Measurements from ENCODE around the gene TGFBR3.

Gene TGFBR3

GRCh38 chr1:91751275-91751674, 134.7 kb downstream of the TGFBR3 start:
- Histone ChIP-seq H3K79me2 (ENCODE audit: insufficient read depth, low read depth) (no peaks in the 10 kb centered on the region), H2AFZ (ENCODE audit: low read depth) (no peak overlapping the region), H3K9ac (no peak overlapping the region), H3K4me3 (IDR thresholded peaks at IDR 0.05; ENCODE audit: insufficient read depth, low read depth, low read length) (no peak overlapping the region), H3K4me2 (no peak overlapping the region), H3K27ac (no peak overlapping the region), H3K27me3 (ENCODE audit: insufficient read depth, low read depth) (no peaks in the 10 kb centered on the region), H3K4me1 (ENCODE audit: low read depth, poor library complexity, severe bottlenecking) (no peaks in the 10 kb centered on the region), H3K36me3 (ENCODE audit: insufficient read depth) (no peaks in the 10 kb centered on the region), H4K20me1 (ENCODE audit: insufficient read depth) (no peaks in the 10 kb centered on the region)
- TF ChIP-seq CTCF (conservative IDR thresholded peaks at IDR 0.05; ENCODE audit: low read depth, low read length) = no peak

- no peaks in the 10 kb centered on the region for H3K79me2 ChIP-seq (ENCODE audit: insufficient read depth, low read depth)
- H3K27ac ChIP-seq = no peak overlapping the region
These were observed 135.5 kb downstream of the TGFBR3 start for GRCh38 chr1:91750398-91750996.

GRCh38 chr1:91749788-91750231, 136.1 kb downstream of the TGFBR3 start:
- Histone ChIP-seq H3K79me2 (ENCODE audit: insufficient read depth, low read depth) (no peaks in the 10 kb centered on the region), H2AFZ (ENCODE audit: low read depth) (no peak overlapping the region), H3K36me3 (ENCODE audit: insufficient read depth) (no peaks in the 10 kb centered on the region), H3K4me1 (ENCODE audit: low read depth, poor library complexity, severe bottlenecking) (no peaks in the 10 kb centered on the region), H3K4me3 (IDR thresholded peaks at IDR 0.05; ENCODE audit: insufficient read depth, low read depth, low read length) (no peak overlapping the region), H3K27me3 (ENCODE audit: insufficient read depth, low read depth) (no peaks in the 10 kb centered on the region), H4K20me1 (ENCODE audit: insufficient read depth) (no peaks in the 10 kb centered on the region), H3K4me2 (no peak overlapping the region), H3K9ac (no peak overlapping the region), H3K27ac (no peak overlapping the region)
- TF ChIP-seq CTCF (conservative IDR thresholded peaks at IDR 0.05; ENCODE audit: low read depth, low read length) = no peak

More at GRCh38 chr1:91750398-91750996, 135.5 kb downstream of the TGFBR3 start:
- H3K4me3 ChIP-seq (IDR thresholded peaks at IDR 0.05; ENCODE audit: insufficient read depth, low read depth, low read length) = no peak overlapping the region
- H3K4me1 ChIP-seq (ENCODE audit: low read depth, poor library complexity, severe bottlenecking) = no peaks in the 10 kb centered on the region
- no peak for TF ChIP-seq CTCF (conservative IDR thresholded peaks at IDR 0.05; ENCODE audit: low read depth, low read length)
- H2AFZ ChIP-seq (ENCODE audit: low read depth) = no peak overlapping the region
- H4K20me1 ChIP-seq (ENCODE audit: insufficient read depth) = no peaks in the 10 kb centered on the region
- H3K36me3 ChIP-seq (ENCODE audit: insufficient read depth) = no peaks in the 10 kb centered on the region
- no peak overlapping the region for H3K4me2 ChIP-seq
- no peak overlapping the region for H3K9ac ChIP-seq
- H3K27me3 ChIP-seq (ENCODE audit: insufficient read depth, low read depth) = no peaks in the 10 kb centered on the region

GRCh38 chr1:91747666-91748065, 138.3 kb downstream of the TGFBR3 start:
- H3K27me3 ChIP-seq (ENCODE audit: insufficient read depth, low read depth) = no peaks in the 10 kb centered on the region
- H3K27ac ChIP-seq = no peak overlapping the region
- no peak overlapping the region for H3K9ac ChIP-seq
- H4K20me1 ChIP-seq (ENCODE audit: insufficient read depth) = no peaks in the 10 kb centered on the region
- no peak for TF ChIP-seq CTCF (conservative IDR thresholded peaks at IDR 0.05; ENCODE audit: low read depth, low read length)
- no peaks in the 10 kb centered on the region for H3K79me2 ChIP-seq (ENCODE audit: insufficient read depth, low read depth)
- H3K36me3 ChIP-seq (ENCODE audit: insufficient read depth) = no peaks in the 10 kb centered on the region
- no peak overlapping the region for H2AFZ ChIP-seq (ENCODE audit: low read depth)
- no peak overlapping the region for H3K4me2 ChIP-seq
- H3K4me1 ChIP-seq (ENCODE audit: low read depth, poor library complexity, severe bottlenecking) = no peaks in the 10 kb centered on the region
- H3K4me3 ChIP-seq (IDR thresholded peaks at IDR 0.05; ENCODE audit: insufficient read depth, low read depth, low read length) = no peak overlapping the region
